CD4-positive, alpha-beta T cell treated with Interleukin-4 for 4 hours (primary cell): ENCODE measurements around the gene ACTR6.
"Not testable (repeated sequence)": the region's sequence is repeated elsewhere in the genome, so short reads cannot be mapped to it uniquely, and the experiment has no call there.

Experiments used
- DNase-seq: peaks from one replicate; pipeline ENCODE4 v3.0.0-alpha.2; 2020

The ACTR6 gene

DNA sequence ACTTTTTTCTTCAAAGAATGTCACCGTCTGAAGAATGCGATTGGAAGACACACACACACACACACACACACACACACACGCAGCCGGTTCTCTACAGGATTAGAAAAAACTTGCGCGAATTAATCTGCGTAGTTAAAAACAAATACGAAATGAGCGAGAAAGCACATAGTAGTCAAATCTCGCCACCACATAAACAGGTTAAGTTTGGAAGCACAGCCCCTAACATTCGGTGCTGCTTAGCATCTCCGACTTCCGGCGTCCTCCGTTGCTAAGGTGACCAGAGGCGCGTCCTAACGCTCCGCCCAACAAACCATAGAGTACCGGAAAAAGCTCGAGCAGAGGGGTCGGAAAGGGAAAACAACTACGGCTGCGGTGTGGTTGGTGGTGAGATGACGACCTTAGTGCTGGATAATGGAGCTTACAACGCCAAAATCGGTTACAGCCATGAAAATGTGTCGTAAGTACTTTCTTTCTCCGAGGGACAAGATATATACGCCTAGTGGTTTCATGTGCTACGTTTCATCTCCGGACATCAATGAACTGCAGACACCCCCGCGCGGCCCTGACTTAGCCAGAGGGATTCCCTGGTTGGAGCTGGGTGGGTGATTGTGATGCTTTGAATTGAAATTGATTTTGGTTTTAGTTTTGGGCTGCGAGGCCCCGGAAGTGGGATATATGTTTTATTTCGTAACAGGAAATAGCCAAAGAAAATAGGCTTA lies at the start of gene ACTR6:
TSS of gene ACTR6 (plus strand) at position 353 of the 719 bp plus-strand sequence. CDS start at position 390, 37 bp downstream.
- peak; percentile 98 for DNase-seq

- no peak for DNase-seq
Observed at GRCh38 chr12:100151769-100152168, 48.8 kb upstream of the ACTR6 start.

GRCh38 chr12:100153131-100153530 lies 47.5 kb upstream of the ACTR6 start:
- DNase-seq: no peak

- peak; percentile 71 for DNase-seq
Observed at GRCh38 chr12:100154474-100155247, 46.0 kb upstream of the ACTR6 start.

DNA sequence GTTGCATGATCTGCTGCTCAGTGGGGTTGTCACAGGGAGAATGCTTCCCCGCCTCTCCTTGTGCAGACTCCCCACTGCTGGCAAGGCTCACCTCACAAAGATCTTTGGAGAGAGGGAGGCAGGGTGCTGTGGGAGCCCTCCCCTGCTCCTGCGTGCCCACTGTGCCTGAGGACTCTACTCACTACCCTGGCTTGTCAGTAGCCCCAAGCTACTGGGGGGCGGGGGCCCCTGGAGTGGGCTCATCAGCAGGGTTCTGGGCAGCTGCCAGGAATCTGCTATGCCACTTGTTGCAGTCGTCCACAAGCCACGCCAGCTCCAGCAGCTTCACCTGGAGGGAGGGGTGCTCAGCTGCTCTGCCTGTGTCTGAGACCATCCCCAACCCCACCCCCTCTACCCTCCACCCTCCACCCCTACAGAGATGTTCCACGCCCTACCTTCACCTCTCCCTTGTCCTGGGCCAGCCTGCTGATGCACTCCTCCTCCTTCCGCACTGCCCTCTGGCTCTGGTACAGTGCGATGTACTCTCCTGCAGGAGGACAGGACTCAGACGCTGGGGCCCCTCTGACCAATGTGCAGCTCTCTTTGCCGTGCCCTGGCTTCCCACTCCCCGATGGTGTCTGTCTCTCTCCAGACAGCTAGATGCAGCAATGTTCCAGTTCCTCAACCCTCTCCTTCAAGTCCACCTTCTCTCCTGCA lies 43.7 kb upstream of the ACTR6 start:
- no peak for DNase-seq

- no peak for DNase-seq
Observed at GRCh38 chr12:100157427-100157821, 43.2 kb upstream of the ACTR6 start.

GRCh38 chr12:100158535-100158934 lies 42.1 kb upstream of the ACTR6 start:
- DNase-seq: no peak

GRCh38 chr12:100159391-100160104 lies 41.1 kb upstream of the ACTR6 start:
- DNase-seq: no peak

DNA sequence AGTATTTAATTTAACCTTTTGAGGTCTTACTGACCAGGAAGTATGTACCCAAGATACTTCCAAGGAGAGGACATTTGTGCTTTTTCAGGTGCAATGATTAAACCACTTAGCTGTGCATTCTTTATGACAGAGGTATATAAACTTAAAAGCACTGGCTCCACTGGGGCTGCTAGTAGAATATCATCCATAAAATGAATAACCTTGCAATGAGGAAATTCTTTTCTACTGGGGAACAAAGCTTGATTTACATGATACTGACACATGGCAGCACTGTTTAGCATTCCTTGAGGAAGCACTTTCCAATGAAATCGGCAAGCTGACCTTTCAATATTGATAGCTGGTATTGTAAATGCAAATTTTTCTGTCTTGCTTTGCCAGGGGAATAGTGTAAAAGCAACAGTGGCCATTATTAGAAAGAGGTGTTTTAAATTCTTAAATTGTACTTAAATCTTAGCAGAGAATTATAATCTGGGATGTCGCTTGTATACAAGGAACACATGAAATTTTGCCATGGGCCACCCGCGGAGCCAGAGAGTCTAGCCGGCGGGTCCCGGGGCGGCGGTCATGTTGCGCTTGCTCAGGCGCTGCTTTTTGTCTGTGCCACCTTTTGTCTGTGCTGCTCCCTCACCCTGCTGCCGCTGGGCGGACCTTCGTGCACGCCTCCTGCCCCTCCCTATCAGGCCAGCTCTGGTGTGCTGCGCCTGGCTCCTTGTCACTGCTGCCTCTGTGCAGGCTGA lies 37.0 kb upstream of the ACTR6 start:
- DNase-seq: peak; percentile 66

DNA sequence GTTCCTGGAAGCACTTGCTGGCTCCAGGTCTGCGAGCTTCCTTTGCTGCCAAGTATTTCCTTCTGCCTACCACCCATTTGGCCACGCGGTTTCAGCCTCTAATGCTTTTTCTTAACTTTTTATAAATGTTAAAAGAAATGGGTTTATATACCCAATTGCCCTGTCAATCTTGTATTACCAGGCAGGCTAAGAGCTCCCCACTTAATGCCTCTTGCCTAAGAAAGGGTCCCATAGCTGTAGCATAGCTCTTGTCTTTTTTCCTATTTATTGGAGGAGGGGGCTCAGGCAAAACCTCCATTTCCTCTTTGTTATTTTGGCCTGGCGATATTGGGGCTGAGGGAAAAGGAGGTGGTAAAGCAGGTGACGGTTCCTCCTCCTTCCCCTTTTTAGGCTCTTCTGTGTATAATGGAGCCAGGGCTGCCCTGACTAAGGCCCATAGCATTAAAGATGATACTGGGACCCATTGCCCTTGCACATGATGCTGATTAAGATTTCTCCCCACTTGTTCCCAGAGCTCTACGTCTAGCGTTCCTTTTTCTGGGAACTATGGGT lies 36.4 kb upstream of the ACTR6 start:
- DNase-seq: no peak

- no peak for DNase-seq
Observed at GRCh38 chr12:100165356-100165755, 35.3 kb upstream of the ACTR6 start.

GRCh38 chr12:100166232-100166631 lies 34.4 kb upstream of the ACTR6 start:
- DNase-seq: no peak

DNA sequence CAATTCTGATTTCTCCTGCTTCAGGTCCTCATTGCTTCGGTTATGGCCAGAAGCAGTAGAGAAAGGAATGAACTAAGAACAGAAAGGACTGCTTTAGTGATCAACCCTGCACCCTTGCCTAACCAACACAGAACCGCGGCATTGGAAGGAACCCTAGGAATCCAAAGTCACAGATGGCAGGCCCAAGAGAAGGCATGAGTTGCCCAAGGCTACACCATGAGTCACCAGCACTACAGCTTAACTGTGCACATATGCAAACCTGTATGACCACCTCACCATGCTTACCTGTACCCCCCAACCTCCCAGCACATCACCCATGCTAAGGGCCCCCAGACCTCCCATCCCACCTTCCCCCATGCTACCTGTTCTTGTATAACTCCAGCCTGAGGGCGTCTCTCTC lies 32.1 kb upstream of the ACTR6 start:
- no peak for DNase-seq

- no peak for DNase-seq
Observed at GRCh38 chr12:100169345-100169744, 31.3 kb upstream of the ACTR6 start.

GRCh38 chr12:100170313-100170858 lies 30.2 kb upstream of the ACTR6 start:
- DNase-seq: no peak

DNA sequence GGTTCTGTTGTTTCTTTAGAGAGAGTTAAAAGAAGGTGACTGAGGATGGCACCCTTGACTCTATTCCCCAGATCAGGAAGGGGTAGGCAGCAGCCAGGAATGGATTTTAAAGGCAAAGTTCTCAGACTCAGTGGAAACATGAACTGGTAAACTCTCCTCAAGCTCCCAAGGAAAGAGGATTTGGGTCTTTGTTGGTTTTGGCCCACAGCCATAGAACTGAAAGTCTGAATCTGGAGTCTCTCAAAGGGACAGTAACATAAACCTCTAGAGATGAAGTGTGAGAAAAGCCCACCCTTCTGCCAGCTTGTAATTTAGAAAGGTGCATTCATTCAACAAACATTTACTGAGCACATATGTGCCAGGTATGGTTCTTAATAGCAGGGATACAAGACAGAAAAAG lies 29.4 kb upstream of the ACTR6 start:
- DNase-seq: no peak

DNA sequence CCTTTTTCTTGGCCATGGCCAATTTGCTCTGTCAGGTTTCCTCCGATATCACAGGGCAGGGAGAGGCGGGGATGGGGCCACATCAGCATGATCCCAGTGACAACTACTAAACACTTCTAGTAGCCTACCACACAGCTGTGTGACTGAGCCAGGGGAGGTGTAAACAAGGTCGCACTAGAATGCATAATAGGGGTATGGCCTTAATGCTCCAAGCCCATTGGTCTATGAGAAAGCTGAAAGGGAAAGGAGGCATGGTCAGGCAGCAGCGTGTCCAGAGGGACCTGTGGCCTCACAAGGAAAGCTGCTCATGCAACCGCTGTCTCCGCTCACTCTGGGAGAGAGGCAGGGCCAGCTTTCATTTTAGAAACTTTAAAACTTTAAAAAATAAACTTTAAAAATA lies 27.5 kb upstream of the ACTR6 start:
- no peak for DNase-seq

DNA sequence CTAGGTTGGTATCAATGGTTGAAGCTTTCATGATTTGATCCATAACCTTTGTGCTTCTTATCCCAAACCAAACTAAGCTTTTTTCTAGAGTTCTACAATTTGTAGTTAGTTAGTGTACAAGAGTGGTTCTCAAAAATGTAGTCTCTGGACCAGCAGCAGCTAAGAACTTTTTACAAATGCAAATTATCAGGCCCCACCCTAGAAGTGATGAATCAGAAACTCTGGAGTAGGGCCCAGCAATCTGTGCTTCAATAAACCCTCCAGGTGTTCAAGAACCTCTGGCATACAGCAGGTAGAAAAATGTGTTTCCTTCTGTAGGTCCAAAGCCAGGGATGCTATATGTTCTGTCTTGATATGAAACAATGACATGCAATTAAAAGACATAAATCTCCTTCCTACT lies 26.1 kb upstream of the ACTR6 start:
- no peak for DNase-seq

DNA sequence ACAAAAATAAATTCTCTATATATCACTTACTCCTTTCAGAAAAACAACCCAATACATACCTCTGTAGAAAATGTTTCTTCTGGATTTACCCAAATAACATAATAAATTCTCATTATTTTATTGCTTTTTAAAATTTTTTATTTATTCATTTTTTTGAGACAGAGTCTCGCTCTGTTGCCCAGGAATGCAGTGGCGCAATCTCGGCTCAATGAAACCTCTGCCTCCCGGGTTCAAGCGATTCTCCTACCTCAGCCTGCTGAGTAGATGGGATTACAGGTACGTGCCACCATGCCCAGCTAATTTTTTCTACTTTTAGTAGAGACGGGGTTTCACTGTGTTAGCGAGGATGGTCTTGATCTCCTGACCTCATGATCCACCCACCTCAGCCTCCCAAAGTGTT lies 24.1 kb upstream of the ACTR6 start:
- not testable (repeated sequence) for DNase-seq

DNA sequence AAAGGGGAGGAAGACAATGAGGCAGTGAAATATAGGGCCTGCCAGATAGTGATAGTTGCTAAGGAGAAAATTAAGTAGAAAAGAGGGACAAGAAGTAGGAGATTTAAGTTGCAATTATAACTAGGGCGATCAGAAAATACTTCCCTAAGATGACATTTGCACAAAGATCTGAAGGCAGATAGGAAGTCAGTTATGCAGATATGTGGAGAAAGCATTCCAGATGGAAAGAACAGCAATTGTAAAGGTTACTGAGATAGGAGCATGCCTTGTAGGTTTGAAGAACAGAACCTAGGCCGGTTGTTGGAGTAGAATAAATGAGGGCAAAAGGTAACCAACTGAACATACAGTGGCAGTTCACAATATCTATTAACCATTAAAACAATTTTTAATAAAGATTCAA lies 21.4 kb upstream of the ACTR6 start:
- DNase-seq: no peak

- no peak for DNase-seq
Observed at GRCh38 chr12:100184549-100185145, 16.0 kb upstream of the ACTR6 start.
